Ovary (tissue), 9 donors: Measurements from ENCODE around the gene GGA3. TPM values are rescaled to one million over a fixed set of nuclear protein-coding genes. Genes with fewer than 3 reads are reported as not detected.

Experiments used
- DNase-seq, 5 donors: peaks; one replicate each; pipeline ENCODE4 v3.0.0-alpha.2; 2019 to 2020
- H3K27ac ChIP-seq, 2 donors: fragments of 200-600 bp; one replicate each; pipeline versions ENCODE4 v1.5.1 to v1.8.0; 2019 to 2022
- H3K27me3 ChIP-seq: fragments of 200-600 bp; one replicate; pipeline ENCODE4 v1.8.0; 2022
- H3K36me3 ChIP-seq: fragments of 200-600 bp; sonication (generic); one replicate; pipeline ENCODE4 v1.5.1; 2019
- H3K4me1 ChIP-seq: one replicate; pipeline ENCODE4 v1.8.1; 2013; ENCODE audit warnings: mild to moderate bottlenecking, moderate library complexity; ENCODE audit not compliant: insufficient read depth
- H3K4me3 ChIP-seq: fragments of 200-600 bp; sonication (generic); one replicate; pipeline ENCODE4 v1.5.1; 2017
- H3K9me3 ChIP-seq, 2 donors: fragments of 200-600 bp in 1 of 2; sonication (generic) in 1 of 2; one replicate each; pipeline versions ENCODE4 v1.5.1 to v1.8.1; 2013 to 2019; ENCODE audit warnings: mild to moderate bottlenecking in 1 of 2, moderate library complexity in 1 of 2
- EP300 ChIP-seq: sonication (generic); formaldehyde crosslinking; IDR thresholded peaks from one replicate; pipeline ENCODE4 v1.6.1; 2017; ENCODE audit warnings: antibody characterized with exemption
- POLR2A ChIP-seq: fragments of 450-650 bp; IDR thresholded peaks from one replicate; pipeline ENCODE4 v1.6.1; 2017; ENCODE audit warnings: antibody characterized with exemption, mild to moderate bottlenecking, moderate library complexity
- WGBS, 3 donors: extraction: QIAGEN DNeasy Blood & Tissue Kit in 1 of 3; methylation state at CpG; one replicate each; pipeline versions ENCODE4 v1.1.5 to v1.1.7; 2013 to 2017; 5-methylcytosine and 5-hydroxymethylcytosine counted together
- intact Hi-C, 4 donors: fragments of 100-400 bp; cut with DNase I; formaldehyde crosslinking; loops; one replicate each; pipeline versions ENCODE4 v1.11.0 to v1.15.1; 2022 to 2023
- polyA plus RNA-seq, 2 donors: library from polyadenylated mRNA; stranded (reverse); fragments of 200-250 nt in 1 of 2; fragments of 350-450 nt in 1 of 2; fragmentation: Illumina TruSeq in 1 of 2; extraction: RNeasy Lipid Tissue Mini Kit (QIAGEN cat#74804) in 1 of 2; gene quantifications; one replicate each; pipeline ENCODE4 v1.2.3, GENCODE V29; 2013 to 2014
- total RNA-seq, 7 donors: library from RNA; depleted of rRNA in 2 of 7; stranded (reverse); fragments of >200 nt in 2 of 7; fragmentation: NEBNext Ultra II Directional in 3 of 7; extraction: Animal tissue kit (Norgen Biotek cat#: 25700) in 3 of 7; gene quantifications; one replicate each; pipeline versions ENCODE4 v1.1.0 to v1.2.4, GENCODE V29; 2016 to 2023
- TF ChIP-seq, protein P1 (sequence below), 3 donors: fragments of 450-650 bp in 2 of 3; fragments of 200-600 bp in 1 of 3; IDR thresholded peaks; one replicate each; pipeline versions ENCODE4 v1.5.1 to v1.8.0; 2016 to 2022; ENCODE audit warnings: antibody characterized with exemption in 3 of 3, mild to moderate bottlenecking in 1 of 3
- donor health status: DM: no; HTN: no; CAD: no; lungs with moderate emphysema.
- donor health status: DM: no; HTN: no; CAD: no.
- donor health status: Bipolar disorder and iron deficiency.
- donor health status: DM: yes; HTN: yes; CAD: no.
- donor health status: DM: no; HTN: no; CAD: no.
- donor health status: DM: yes; HTN: yes; CAD: no.

GGA3 gene
- total and polyA plus RNA-seq, 9 donors, result 18.2 to 48.9 (median 38.3) TPM

DNA sequence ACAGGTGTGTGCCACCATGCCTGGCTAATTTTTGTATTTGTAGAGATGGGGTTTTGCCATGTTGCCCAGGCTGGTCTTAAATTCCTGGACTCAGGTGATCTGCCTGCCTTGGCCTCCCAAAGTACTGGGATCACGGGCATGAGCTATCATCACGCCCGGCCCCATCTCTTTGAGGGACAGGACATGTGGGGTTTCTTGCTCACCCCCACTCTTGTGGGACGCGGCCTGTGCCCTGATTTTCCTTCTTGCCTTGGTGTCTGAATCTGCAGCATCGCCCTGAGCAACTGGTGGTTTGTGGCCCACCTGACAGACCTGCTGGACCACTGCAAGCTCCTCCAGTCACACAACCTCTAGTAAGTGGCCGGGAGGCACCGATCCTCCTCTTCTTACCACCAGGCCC, 30.3 kb downstream of the GGA3 start:
- Histone ChIP-seq H3K36me3 (no peaks in the 10 kb centered on the region), H3K4me1 (no peaks in the 10 kb centered on the region), H3K4me3 (no peak overlapping the region), H3K27me3 (no peaks in the 10 kb centered on the region), H3K27ac (no peak overlapping the region), H3K9me3 (no peaks in the 10 kb centered on the region)
- no peak for DNase-seq
- intact Hi-C loops, result no loop called here
- 86 to 96% (median 94%) methylated on average over 8 of the region's 8 CpGs for WGBS, 3 donors
- TF ChIP-seq POLR2A (no peak), EP300 (no peak)
- TF ChIP-seq, protein P1, sequence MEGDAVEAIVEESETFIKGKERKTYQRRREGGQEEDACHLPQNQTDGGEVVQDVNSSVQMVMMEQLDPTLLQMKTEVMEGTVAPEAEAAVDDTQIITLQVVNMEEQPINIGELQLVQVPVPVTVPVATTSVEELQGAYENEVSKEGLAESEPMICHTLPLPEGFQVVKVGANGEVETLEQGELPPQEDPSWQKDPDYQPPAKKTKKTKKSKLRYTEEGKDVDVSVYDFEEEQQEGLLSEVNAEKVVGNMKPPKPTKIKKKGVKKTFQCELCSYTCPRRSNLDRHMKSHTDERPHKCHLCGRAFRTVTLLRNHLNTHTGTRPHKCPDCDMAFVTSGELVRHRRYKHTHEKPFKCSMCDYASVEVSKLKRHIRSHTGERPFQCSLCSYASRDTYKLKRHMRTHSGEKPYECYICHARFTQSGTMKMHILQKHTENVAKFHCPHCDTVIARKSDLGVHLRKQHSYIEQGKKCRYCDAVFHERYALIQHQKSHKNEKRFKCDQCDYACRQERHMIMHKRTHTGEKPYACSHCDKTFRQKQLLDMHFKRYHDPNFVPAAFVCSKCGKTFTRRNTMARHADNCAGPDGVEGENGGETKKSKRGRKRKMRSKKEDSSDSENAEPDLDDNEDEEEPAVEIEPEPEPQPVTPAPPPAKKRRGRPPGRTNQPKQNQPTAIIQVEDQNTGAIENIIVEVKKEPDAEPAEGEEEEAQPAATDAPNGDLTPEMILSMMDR (IDR thresholded peaks at IDR 0.05), result no peak

DNA sequence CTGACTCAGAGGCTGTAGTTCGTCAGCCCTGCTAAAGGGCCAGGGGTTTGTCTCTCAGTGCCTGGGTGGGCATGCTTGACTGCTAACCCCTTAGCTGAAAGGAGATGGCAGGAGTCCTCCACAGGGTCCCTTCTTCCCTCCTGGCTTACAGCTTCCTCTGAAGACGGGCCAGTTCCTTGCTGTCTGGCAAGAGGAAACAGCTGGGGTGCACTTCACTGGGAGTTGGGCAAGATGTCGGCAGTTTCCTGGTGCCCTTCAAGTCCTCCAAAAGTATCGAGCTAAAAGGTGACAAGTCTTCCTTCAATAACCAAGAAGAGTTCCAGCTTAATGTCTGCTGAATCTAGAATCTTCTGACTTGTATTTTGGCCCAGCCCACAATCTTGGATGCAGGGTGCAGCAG, 32.6 kb downstream of the GGA3 start:
- 71 to 76% (median 73%) methylated on average over 4 of the region's 4 CpGs for WGBS, 3 donors
- no peaks in the 10 kb centered on the region for H3K4me1 ChIP-seq
- no peaks in the 10 kb centered on the region for H3K9me3 ChIP-seq
- intact Hi-C loops, result no loop called here
- no peak overlapping the region for H3K27ac ChIP-seq
- no peak overlapping the region for H3K4me3 ChIP-seq
- no peaks in the 10 kb centered on the region for H3K27me3 ChIP-seq
- TF ChIP-seq, protein P1 (IDR thresholded peaks at IDR 0.05), result no peak
- TF ChIP-seq POLR2A, result no peak
- TF ChIP-seq EP300, result no peak
- no peak for DNase-seq
- H3K36me3 ChIP-seq, result no peaks in the 10 kb centered on the region

GRCh38 chr17:75228305-75228704, 33.1 kb downstream of the GGA3 start:
- Histone ChIP-seq H3K27ac (no peak overlapping the region), H3K27me3 (no peaks in the 10 kb centered on the region), H3K4me3 (no peak overlapping the region), H3K9me3 (no peaks in the 10 kb centered on the region), H3K36me3 (no peaks in the 10 kb centered on the region), H3K4me1 (no peaks in the 10 kb centered on the region)
- TF ChIP-seq POLR2A (no peak), EP300 (no peak)
- TF ChIP-seq, protein P1 (IDR thresholded peaks at IDR 0.05), result no peak
- intact Hi-C loops, result no loop called here
- WGBS, 3 donors, result 42 to 53% (median 48%) methylated on average over 2 of the region's 2 CpGs
- no peak for DNase-seq

DNA sequence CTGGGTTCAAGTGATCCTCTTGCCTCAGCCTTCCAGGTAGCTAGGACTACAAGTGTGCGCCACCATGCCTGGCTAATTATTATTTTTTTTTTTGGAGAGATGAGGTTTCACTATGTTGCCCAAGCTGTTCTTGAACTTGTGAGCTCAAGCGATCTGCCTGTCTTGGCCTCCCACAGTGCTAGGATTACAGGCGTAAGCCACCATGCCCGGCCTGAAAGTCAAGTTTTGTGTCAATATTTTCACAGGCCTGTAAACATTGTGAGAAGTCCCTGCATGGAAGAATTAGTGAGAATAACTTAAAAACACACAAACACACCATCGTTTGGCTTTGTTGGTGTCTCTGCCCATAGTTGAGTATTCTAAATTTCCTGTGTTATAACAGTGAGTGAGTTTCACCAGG, 33.7 kb downstream of the GGA3 start:
- Histone ChIP-seq H3K9me3 (no peaks in the 10 kb centered on the region), H3K27ac (no peak overlapping the region), H3K36me3 (no peaks in the 10 kb centered on the region), H3K27me3 (no peaks in the 10 kb centered on the region), H3K4me3 (no peak overlapping the region), H3K4me1 (no peaks in the 10 kb centered on the region)
- TF ChIP-seq POLR2A (no peak), EP300 (no peak)
- TF ChIP-seq, protein P1 (IDR thresholded peaks at IDR 0.05), result no peak
- DNase-seq, result no peak
- WGBS, 3 donors, result 76 to 85% (median 83%) methylated on average over 5 of the region's 5 CpGs
- intact Hi-C loops, result no loop called here

GRCh38 chr17:75225016-75225415, 36.4 kb downstream of the GGA3 start:
- Histone ChIP-seq H3K4me1 (no peaks in the 10 kb centered on the region), H3K27ac (no peak overlapping the region), H3K27me3 (no peaks in the 10 kb centered on the region), H3K9me3 (no peaks in the 10 kb centered on the region), H3K36me3 (no peaks in the 10 kb centered on the region), H3K4me3 (no peak overlapping the region)
- WGBS, 3 donors, result 68 to 77% (median 69%) methylated on average over 14 of the region's 14 CpGs
- no peak for DNase-seq
- TF ChIP-seq, protein P1 (IDR thresholded peaks at IDR 0.05), result no peak
- no peak for TF ChIP-seq POLR2A
- intact Hi-C loops, result no loop called here
